Thymus (tissue), 11 donors: ENCODE measurements around the gene UROD. TPM values are rescaled to one million over a fixed set of nuclear protein-coding genes. Genes with fewer than 3 reads are reported as not detected.

Source experiments
- DNase-seq, 9 donors: peaks; one replicate each; pipeline ENCODE4 v3.0.0-alpha.2; 2013; ENCODE audit warnings: low spot score in 9 of 9, low read depth in 6 of 9, missing footprints in 1 of 9
- H3K27ac ChIP-seq, 2 donors: one replicate each; pipeline ENCODE4 v1.5.1; 2013; ENCODE audit warnings: control low read depth in 1 of 2, low read depth in 1 of 2, low read length in 1 of 2, mild to moderate bottlenecking in 1 of 2, moderate library complexity in 1 of 2
- H3K27me3 ChIP-seq, 2 donors: one replicate each; pipeline ENCODE4 v1.5.1; 2013; ENCODE audit warnings: low read length in 1 of 2; ENCODE audit not compliant: control insufficient read depth in 2 of 2, insufficient read depth in 1 of 2
- H3K36me3 ChIP-seq, 2 donors: one replicate each; pipeline ENCODE4 v1.5.1; 2013; ENCODE audit warnings: low read length in 1 of 2, mild to moderate bottlenecking in 1 of 2, moderate library complexity in 1 of 2; ENCODE audit not compliant: control insufficient read depth in 2 of 2, insufficient read depth in 2 of 2
- H3K4me1 ChIP-seq, 2 donors: one replicate each; pipeline ENCODE4 v1.5.1; 2013; ENCODE audit warnings: low read length in 2 of 2; ENCODE audit not compliant: control insufficient read depth in 2 of 2, insufficient read depth in 2 of 2
- H3K4me3 ChIP-seq, 2 donors: one replicate each; pipeline ENCODE4 v1.5.1; 2013; ENCODE audit warnings: low read length in 2 of 2, control low read depth in 1 of 2, mild to moderate bottlenecking in 1 of 2
- H3K9me3 ChIP-seq, 2 donors: one replicate each; pipeline ENCODE4 v1.5.1; 2013; ENCODE audit warnings: low read length in 1 of 2, mild to moderate bottlenecking in 1 of 2; ENCODE audit not compliant: control insufficient read depth in 2 of 2, insufficient read depth in 1 of 2
- WGBS: extraction: QIAGEN DNeasy Blood & Tissue Kit; methylation state at CpG from one replicate; pipeline ENCODE4 v1.1.7; 2013; 5-methylcytosine and 5-hydroxymethylcytosine counted together
- polyA plus RNA-seq: library from polyadenylated mRNA; stranded (reverse); fragments of 200-250 nt; gene quantifications from one replicate; pipeline ENCODE4 v1.2.3, GENCODE V29; 2013
- total RNA-seq: library from RNA; stranded (reverse); fragments of 120-200 nt; gene quantifications from one replicate; pipeline ENCODE4 v1.2.4, GENCODE V29; 2013
- donor health status: healthy.

The UROD gene
- total and polyA plus RNA-seq, 2 donors: 68.2 to 98.7 TPM

DNA sequence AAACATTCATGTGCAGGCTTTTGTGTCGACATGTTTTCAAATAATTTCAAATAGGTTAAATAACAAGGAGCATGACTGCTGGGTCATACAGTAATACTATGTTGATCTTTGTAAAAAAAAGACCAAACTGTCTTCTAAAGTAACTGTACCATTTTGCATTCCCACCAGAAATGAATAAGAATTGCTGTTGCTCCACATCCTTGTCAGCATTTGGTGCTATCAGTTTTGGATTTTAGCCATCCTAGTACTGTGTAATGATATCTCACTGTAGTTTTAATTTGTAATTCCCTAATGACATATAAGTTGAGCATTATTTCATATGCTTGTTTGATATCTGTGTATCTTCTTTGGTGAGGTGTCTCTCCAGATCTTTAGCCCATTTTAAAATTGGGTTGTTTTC, 11.6 kb downstream of the UROD start:
- H3K27me3 ChIP-seq: no peaks in the 10 kb centered on the region

DNA sequence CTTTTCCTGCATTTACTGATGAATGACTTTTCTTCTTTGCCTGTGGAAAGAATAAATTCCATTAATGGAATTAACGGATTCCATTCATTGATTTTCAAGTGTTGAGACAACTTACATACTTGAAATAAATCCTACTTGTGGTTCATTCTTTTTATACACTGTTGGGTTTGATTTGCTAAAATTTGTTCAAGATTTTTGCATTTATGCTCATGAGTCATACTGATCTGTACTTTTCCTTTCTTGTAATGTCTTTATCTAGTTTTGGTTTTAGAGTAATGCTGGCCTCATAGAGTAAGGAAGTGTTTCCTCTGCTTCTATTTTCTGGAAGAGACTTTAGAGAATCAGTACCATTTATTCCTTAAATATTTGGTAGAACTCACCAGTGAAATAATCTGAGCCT, 14.4 kb downstream of the UROD start:
- Histone ChIP-seq H3K27ac (no peak overlapping the region), H3K36me3 (no peaks in the 10 kb centered on the region), H3K27me3 (no peaks in the 10 kb centered on the region), H3K4me1 (no peaks in the 10 kb centered on the region), H3K9me3 (no peaks in the 10 kb centered on the region), H3K4me3 (no peak overlapping the region)
- DNase-seq: no peak
- WGBS: 100% methylated on average over 1 of the region's 1 CpG

More for the DNA sequence above, 11.6 kb downstream of the UROD start:
- no peaks in the 10 kb centered on the region for H3K4me1 ChIP-seq
- no peaks in the 10 kb centered on the region for H3K36me3 ChIP-seq
- H3K9me3 ChIP-seq: no peaks in the 10 kb centered on the region
- 94% methylated on average over 1 of the region's 1 CpG for WGBS
- no peak overlapping the region for H3K4me3 ChIP-seq
- no peak overlapping the region for H3K27ac ChIP-seq
- no peak for DNase-seq

DNA sequence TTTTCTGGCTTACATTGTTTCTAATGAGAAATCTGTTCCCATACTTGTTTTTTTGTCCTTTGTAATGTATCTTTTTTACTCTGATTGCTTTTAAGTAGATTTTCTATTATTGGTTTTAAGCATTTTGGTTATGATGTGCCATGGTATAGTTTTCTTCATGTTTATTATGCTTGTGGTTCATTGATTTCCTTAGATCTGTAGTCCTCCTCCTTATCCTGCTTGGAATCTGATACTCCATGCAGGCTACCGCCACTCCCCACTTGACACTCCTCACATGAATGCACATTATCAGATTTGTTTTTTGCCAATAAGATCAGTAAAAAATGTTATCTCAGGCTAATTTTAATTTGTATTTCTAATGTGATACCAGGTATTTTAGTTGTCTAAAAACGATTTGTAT, 20.8 kb downstream of the UROD start:
- WGBS: 74% methylated on average over 2 of the region's 2 CpGs
- H3K27me3 ChIP-seq: no peaks in the 10 kb centered on the region
- no peak overlapping the region for H3K27ac ChIP-seq
- no peaks in the 10 kb centered on the region for H3K9me3 ChIP-seq
- DNase-seq: no peak
- H3K4me3 ChIP-seq: no peak overlapping the region
- H3K4me1 ChIP-seq: no peaks in the 10 kb centered on the region
- no peaks in the 10 kb centered on the region for H3K36me3 ChIP-seq

DNA sequence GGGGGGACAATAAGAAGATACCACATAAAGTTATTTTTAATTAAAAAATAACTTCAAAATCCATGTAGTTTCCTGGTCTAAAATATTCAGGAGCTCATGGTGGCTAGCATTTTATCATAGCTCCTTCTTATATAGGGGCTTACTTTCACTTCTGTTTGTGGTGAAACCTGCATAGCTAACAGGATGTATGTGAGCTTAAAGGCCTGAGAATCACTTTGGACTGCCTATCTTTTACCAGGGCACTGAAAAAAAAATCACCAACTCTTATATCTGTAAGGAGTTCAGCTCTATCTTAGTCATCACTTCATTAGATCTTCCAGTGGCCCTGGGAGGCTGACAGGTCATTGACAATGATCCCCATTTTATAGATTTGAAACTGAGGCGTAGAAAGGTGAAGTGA, 21.3 kb downstream of the UROD start:
- Histone ChIP-seq H3K4me3 (no peak overlapping the region), H3K4me1 (no peaks in the 10 kb centered on the region), H3K36me3 (no peaks in the 10 kb centered on the region), H3K27ac (no peak overlapping the region), H3K27me3 (no peaks in the 10 kb centered on the region), H3K9me3 (no peaks in the 10 kb centered on the region)
- WGBS: 99% methylated on average over 1 of the region's 1 CpG
- peak in 1 of 9 donors; percentile 36 for DNase-seq

DNA sequence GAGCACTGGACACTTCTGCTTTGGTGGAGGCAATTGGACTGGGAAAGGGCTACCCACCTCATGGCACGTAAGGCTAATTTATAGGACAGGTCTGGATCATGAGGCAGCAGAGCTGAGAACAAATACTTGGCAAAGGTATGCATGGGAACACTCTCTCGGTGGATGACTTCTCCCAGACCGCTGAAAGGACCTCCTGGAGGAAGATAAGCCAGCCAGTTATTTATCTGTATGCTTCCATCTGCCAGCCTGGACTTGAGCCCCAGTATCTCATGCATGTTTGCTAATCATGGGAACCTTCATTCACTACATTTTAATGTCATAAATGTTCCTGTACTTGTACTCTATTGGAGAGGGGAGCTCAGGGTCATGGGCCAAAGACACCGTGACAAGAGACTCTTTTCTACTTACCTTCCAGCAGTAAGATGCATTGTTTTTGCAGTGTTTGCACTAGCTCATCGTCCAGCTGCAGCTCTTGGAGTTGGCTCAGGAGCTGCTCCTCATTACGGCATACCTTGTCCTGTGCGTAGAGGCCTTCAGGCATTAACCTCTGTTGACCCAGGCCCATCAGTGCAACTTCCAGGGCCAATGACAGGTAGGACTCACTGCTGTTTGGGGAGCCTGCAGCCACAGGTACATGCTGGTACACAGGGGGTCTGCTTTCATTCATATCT, 23.7 kb downstream of the UROD start:
- no peak overlapping the region for H3K27ac ChIP-seq
- H3K27me3 ChIP-seq: no peaks in the 10 kb centered on the region
- 95% methylated on average over 7 of the region's 7 CpGs for WGBS
- H3K4me1 ChIP-seq: no peaks in the 10 kb centered on the region
- DNase-seq: no peak
- H3K4me3 ChIP-seq: no peak overlapping the region
- H3K36me3 ChIP-seq: no peaks in the 10 kb centered on the region
- H3K9me3 ChIP-seq: no peaks in the 10 kb centered on the region

DNA sequence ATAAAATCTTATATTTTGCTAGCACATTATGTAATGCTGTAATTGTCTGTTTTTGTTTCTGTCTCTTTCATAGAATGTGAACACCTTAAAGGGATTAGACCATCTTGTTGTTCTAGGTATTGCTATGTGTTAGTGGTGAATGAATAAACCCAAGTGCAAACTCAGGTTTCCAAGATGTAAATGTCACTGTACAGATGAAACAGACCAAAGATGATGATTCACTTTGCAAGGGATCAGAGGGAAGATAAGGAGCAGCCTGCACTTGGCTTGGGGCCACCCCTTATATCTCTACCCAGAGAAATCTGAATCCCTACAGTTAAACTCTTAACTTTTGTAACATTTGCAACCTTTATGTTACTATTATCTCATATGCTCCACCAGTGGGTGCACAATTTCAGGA, 25.4 kb downstream of the UROD start:
- Histone ChIP-seq H3K9me3 (no peaks in the 10 kb centered on the region), H3K36me3 (no peaks in the 10 kb centered on the region), H3K4me3 (no peak overlapping the region), H3K27ac (no peak overlapping the region), H3K27me3 (no peaks in the 10 kb centered on the region), H3K4me1 (no peaks in the 10 kb centered on the region)
- DNase-seq: no peak

DNA sequence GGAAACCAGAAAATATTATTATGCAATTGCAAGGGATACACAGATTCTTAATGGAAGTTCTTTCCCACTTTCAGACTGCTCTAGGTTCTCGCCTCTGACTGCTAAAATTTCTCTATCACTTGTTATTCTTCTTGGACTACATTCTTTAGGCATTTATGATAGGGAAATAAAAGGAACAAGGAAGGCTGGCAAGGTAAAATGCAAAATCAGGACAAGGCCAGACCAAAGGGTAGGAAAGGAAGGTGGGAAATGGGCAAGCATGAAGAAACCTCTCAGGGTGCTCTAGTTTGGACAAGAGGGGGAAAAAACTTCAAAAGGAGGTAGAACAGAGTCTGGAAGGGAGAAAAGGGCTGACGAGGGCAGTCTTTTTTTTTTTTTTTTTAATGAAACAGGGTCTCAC, 26.2 kb downstream of the UROD start:
- no peaks in the 10 kb centered on the region for H3K36me3 ChIP-seq
- no peaks in the 10 kb centered on the region for H3K4me1 ChIP-seq
- WGBS: over 99% methylated on average over 2 of the region's 2 CpGs
- H3K9me3 ChIP-seq: no peaks in the 10 kb centered on the region
- no peak for DNase-seq
- no peak overlapping the region for H3K27ac ChIP-seq
- H3K27me3 ChIP-seq: no peaks in the 10 kb centered on the region
- H3K4me3 ChIP-seq: no peak overlapping the region

DNA sequence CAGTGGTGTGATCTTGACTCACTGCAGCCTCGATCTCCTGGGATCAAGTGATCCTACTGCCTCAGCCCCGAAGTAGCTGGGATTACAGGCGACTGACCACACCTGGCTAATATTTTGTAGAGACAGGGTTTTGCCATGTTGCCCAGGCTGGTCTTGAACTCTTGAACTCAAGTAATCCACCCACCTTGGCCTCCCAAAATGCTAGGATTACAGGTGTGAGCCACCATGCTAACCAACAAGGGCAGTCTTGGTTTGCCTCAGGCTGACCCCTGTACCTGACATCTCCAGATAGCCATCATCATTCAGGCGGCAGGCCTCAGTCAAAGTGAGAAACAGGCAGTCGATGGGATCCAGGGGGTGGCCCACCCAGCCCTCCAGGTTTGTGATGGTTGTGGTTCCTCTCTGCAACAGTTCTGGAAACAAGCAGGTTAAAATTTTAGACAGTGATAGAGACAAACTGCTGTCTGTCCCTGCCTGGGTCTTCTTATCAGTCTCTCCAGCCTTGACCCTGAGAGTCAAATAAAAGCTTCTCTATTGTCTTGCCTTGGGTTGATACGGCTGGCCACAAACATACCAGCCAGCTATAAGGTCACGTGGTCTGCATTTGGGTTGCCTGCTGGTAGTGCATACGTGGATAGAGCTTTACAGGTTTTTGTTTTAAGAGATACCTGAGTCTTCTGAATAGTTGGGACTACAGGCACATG, 26.8 kb downstream of the UROD start:
- no peaks in the 10 kb centered on the region for H3K27me3 ChIP-seq
- H3K36me3 ChIP-seq: no peaks in the 10 kb centered on the region
- H3K4me1 ChIP-seq: no peaks in the 10 kb centered on the region
- no peak overlapping the region for H3K4me3 ChIP-seq
- H3K27ac ChIP-seq: no peak overlapping the region
- DNase-seq: no peak
- WGBS: 98% methylated on average over 8 of the region's 8 CpGs
- H3K9me3 ChIP-seq: no peaks in the 10 kb centered on the region

DNA sequence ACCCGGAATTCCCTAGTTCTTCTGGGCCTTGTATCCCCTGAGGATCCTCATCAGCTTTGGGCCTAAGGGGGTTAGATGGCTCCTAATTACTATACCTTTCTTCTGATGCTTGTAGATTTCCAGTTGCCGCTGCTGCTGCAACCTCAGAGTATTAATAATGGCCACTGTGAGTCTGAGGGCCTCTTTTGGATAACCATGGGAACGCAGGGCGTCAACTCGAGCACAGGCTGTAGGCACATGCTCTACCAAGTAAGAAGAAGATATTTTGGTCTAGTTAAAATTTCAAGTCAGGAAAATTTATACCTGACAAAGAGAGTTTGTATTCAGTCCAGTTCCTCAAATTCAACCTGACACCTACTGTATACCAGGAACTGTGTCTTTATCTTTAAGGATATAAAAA, 28.2 kb downstream of the UROD start:
- Histone ChIP-seq H3K27ac (no peak overlapping the region), H3K36me3 (no peaks in the 10 kb centered on the region), H3K27me3 (no peaks in the 10 kb centered on the region), H3K4me3 (no peak overlapping the region), H3K4me1 (no peaks in the 10 kb centered on the region), H3K9me3 (no peaks in the 10 kb centered on the region)
- WGBS: 98% methylated on average over 5 of the region's 5 CpGs
- no peak for DNase-seq
